HG03175 (cell line): ENCODE results near the gene MYO5A.
"Not testable (repeated sequence)": the region's sequence is repeated elsewhere in the genome, so short reads cannot be mapped to it uniquely, and the experiment has no call there.

Experiments used
- ATAC-seq: cut with Tn5 transposase; IDR thresholded peaks from one replicate; pipeline ENCODE4 v1.9.1; 2021; ENCODE audit warnings: mild to moderate bottlenecking, moderate library complexity; ENCODE audit not compliant: unreplicated experiment

Gene MYO5A

DNA sequence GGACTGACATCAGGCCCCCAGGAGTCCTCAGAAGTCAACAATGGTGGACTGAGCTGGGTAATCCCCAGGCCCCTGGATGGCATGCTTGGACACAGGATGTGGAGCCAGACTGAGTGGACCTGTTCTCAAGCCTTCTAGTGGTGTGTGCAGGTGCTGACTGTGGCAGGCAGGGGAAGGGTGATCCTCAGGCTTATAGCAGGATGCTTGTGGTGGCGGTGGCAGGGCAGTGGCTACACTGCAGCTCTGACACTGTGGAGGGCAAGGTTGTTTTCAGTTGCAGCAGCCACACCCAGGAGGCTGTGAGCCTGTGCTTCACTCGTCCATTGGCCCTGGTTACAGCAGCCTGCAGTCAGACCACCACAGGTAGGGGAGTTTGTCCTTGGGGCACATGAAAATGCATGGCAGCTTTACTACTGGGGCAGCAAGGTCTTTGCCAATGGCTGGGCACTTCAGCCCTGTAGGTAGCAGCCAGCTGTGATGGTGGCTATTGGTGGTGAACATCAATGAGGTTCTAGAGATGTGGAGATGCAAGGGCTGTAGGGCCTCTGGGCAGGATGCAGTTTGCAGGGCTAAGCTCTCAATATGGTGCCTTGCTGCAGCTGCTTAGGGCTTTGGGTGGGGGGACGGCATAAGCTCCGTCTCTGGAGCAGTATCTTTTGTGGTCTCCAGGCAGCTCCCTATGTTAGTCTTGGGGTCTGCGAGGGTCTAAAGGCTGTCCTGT, 17.5 kb upstream of the MYO5A start:
- ATAC-seq: no peak

DNA sequence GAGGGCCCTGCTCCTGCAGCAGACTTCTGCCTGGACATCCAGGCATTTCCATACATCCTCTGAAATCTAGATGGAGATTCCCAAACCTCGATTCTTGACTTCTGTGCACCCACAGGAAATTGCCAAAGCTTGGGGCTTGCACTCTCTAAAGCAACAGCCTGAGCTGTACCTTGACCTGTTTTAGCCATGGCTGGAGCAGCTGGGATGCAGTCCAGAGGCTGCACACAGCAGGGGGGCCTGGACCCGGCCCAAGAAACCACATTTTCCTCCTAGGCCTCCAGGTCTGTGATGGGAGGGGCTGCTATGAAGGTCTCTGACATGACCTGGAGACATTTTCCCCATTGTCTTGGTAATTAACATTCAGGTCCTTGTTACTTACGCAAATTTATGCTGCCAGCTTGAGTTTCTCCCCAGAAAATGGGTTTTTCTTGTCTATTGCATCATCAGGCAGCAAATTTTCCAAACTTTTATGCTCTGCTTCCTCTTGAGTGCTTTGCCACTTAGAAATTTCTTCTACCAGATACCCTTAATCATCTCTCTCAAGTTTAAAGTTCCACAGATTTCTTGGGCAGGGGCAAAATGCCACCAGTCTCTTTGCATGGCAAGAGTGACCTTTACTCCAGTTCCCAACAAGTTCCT, 11.8 kb upstream of the MYO5A start:
- no peak for ATAC-seq

- ATAC-seq: no peak
Measured at GRCh38 chr15:52537459-52537858, 8.8 kb upstream of the MYO5A start.

GRCh38 chr15:52532427-52532826, 3.7 kb upstream of the MYO5A start:
- ATAC-seq: no peak

GRCh38 chr15:52529940-52530339, 1.3 kb upstream of the MYO5A start:
- no peak for ATAC-seq

- peak; percentile 5 for ATAC-seq
Measured at GRCh38 chr15:52529341-52529924, 753 bp upstream of the MYO5A start.

- ATAC-seq: peak; percentile 2
Measured at GRCh38 chr15:52527911-52528563, 643 bp downstream of the MYO5A start.

DNA sequence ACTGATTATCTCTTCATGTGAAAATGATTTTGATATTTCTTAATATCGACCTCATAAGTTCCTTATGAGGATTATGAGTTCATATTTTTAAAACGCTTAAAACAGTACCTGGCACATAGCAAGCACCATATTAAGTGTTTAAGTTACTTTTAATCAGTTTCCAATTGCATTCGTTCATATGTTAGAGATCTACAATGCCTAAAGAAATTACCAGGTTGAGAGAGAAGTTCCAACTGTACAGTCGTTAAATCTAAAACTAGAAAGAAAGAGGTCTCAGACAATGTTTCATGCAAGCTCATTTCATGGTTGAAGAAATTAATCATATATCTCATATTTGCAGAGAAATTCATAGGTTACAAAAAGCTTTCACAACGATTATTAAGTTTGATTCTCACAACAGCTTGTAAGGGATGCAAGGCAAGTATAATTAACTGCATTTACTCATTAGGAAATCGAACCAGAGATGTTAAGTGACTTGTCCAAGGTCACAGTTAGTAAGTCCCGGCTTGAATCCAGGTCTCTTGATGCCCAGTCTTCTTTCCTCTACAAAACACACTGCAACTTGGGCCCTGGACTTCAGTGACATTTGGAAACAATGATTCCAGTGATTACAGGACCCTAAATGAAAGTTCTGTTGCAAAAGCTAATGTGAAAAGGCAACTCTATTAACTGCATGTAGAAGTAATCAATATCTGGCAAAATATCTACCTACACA, 1.3 kb downstream of the MYO5A start:
- no peak for ATAC-seq

DNA sequence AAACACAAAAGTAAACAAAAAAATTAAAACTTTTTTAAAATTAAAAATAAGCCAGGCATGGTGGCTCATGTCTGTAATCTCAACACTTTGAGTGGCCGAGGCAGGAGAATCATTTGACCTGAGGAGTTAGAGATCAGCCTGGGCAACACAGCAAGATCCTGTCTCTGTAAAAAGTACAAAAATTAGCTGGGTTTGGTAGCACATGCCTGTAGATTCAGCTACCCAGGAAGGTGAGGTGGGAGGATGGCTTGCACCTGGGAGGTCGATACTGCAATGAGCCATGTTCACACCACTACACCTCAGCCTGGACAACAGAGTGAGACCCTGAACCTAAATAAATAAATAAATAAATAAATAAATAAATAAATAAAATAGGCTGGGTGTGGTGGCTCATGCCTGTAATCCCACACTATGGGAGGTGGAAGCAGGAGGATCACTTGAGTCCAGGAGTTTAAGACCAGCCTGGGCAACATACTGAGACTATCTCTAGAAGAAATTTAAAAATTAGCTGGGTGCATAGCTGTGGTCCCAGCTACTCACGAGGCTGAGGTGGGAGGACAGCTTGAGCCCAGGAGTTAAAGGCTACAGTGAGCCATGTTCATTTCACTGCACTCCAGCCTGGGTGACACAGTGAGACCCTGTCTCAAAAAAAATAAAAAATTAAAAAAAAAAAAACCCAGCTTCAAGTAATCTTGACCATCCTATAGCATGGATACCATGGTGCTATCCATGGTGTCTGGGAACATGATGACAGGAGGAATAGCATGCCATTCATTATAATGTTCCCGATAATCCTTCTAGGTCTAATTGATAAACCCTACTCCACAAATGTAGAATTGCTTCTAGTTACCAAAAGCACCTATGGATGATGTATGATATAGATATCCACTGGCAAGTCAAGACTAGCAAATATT, 4.2 kb downstream of the MYO5A start:
- ATAC-seq: no peak

DNA sequence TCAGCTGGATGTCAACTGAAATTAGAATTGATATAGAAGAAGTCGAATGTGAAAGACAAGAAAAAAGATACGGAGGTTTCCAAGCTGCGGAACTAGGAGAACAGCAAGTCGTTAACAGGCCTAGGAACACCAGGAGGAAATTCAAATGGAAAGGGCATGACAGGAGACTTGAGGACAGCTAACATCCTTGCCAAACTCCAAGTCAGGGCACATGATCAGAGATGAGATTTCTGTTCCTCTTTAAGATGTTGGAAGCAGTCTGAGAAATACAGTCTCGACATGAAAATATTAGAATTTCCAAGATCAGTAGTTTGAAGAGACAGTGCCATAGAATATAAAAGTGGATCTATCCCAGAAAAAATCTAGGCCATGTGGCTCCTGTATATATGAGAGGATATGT, 5.0 kb downstream of the MYO5A start:
- no peak for ATAC-seq

DNA sequence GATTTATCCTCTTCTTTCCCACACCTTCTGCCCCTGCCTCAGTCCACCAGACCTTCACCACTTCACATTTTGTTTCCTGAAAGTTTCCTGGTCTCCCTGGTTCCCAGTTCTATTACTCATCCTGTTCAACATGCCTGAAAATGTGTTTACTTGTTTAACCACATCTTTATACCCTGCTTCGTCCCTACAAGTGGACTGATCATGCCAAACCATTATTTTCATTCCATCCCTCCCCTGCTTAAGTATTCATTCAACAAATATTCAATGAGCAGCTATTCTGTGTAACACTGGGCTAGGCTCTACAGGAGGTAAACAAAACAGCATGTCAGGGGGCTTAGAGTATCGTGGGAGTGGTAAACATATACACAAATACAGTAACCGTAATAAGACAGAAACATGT, 5.5 kb downstream of the MYO5A start:
- no peak for ATAC-seq

- ATAC-seq: no peak
Measured at GRCh38 chr15:52521682-52522081, 7.0 kb downstream of the MYO5A start.

GRCh38 chr15:52520421-52520820, 8.3 kb downstream of the MYO5A start:
- ATAC-seq: no peak

GRCh38 chr15:52518487-52519371, 10.0 kb downstream of the MYO5A start:
- ATAC-seq: no peak

- ATAC-seq: no peak
Measured at GRCh38 chr15:52517014-52517413, 11.7 kb downstream of the MYO5A start.

- ATAC-seq: no peak
Measured at GRCh38 chr15:52515343-52515742, 13.3 kb downstream of the MYO5A start.

DNA sequence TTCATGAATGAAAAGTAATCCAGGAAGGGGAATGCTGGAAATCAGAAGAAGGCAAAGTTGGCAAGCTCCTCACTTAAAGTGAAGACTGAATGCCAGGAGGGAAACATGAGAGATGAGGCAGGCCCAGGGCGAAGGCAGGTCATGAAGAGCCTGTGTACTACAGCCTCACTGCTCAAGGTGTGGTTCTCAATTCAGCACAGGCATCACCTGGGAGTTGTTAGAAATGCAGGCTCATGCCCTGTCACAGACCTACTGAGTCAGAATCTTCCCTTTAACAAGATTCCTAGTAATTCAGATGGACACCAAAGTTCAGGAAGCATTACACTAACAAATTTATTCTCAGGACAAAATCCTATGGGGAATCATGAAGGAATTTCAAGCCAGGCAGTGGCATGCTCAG, 14.2 kb downstream of the MYO5A start:
- no peak for ATAC-seq

DNA sequence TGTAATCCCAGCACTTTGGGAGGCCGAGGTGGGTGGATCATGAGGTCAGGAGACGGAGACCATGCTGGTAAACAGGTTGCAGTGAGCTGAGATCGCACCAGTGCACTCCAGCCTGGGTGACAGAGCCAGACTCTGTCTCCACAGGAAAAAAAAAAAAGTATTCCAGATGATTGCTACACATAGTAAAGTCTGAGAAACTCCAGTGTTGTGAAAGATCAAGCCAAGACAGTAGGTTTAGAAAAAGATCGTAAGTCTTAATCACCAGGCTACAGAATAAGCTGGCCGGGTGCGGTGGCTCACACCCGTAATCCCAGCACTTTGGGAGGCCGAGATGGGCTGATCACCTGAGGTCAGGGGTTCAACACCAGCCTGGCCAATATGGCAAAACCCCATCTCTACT, 15.8 kb downstream of the MYO5A start:
- ATAC-seq: not testable (repeated sequence)

- ATAC-seq: no peak
Measured at GRCh38 chr15:52511084-52511483, 17.6 kb downstream of the MYO5A start.
